GM18502 (cell line): ENCODE results near the gene MME.

Source experiments
- ATAC-seq: cut with Tn5 transposase; IDR thresholded peaks from one replicate; pipeline ENCODE4 v1.9.1; 2021; ENCODE audit warnings: mild to moderate bottlenecking; ENCODE audit not compliant: unreplicated experiment, poor library complexity

MME gene

GRCh38 chr3:155079746-155080487 lies at the start of gene MME:
Gene MME, plus strand, starts transcription at chr3:155080319. Its CDS starts 3,849 bp downstream, at chr3:155084168.
- no peak for ATAC-seq

- ATAC-seq, result no peak
Observed at GRCh38 chr3:155031186-155031585, 48.9 kb upstream of the MME start.

- ATAC-seq, result no peak
Observed at GRCh38 chr3:155032918-155033317, 47.2 kb upstream of the MME start.

- no peak for ATAC-seq
Observed at GRCh38 chr3:155034786-155035185, 45.3 kb upstream of the MME start.

- ATAC-seq, result no peak
Observed at GRCh38 chr3:155035553-155035952, 44.6 kb upstream of the MME start.

GRCh38 chr3:155037508-155038202 lies 42.5 kb upstream of the MME start:
- no peak for ATAC-seq

GRCh38 chr3:155038203-155038554 lies 41.9 kb upstream of the MME start:
- no peak for ATAC-seq

- no peak for ATAC-seq
Observed at GRCh38 chr3:155046935-155047334, 33.2 kb upstream of the MME start.

GRCh38 chr3:155047672-155048071 lies 32.4 kb upstream of the MME start:
- ATAC-seq, result no peak

- no peak for ATAC-seq
Observed at GRCh38 chr3:155049959-155050358, 30.2 kb upstream of the MME start.

- no peak for ATAC-seq
Observed at GRCh38 chr3:155052470-155052869, 27.6 kb upstream of the MME start.

- no peak for ATAC-seq
Observed at GRCh38 chr3:155053756-155054155, 26.4 kb upstream of the MME start.

GRCh38 chr3:155064920-155065319 lies 15.2 kb upstream of the MME start:
- ATAC-seq, result no peak

GRCh38 chr3:155065537-155065936 lies 14.6 kb upstream of the MME start:
- ATAC-seq, result no peak

- ATAC-seq, result no peak
Observed at GRCh38 chr3:155069729-155070128, 10.4 kb upstream of the MME start.

- ATAC-seq, result no peak
Observed at GRCh38 chr3:155070316-155070715, 9.8 kb upstream of the MME start.

- ATAC-seq, result no peak
Observed at GRCh38 chr3:155070932-155071387, 9.2 kb upstream of the MME start.

GRCh38 chr3:155075200-155075599 lies 4.9 kb upstream of the MME start:
- ATAC-seq, result no peak

GRCh38 chr3:155076888-155077287 lies 3.2 kb upstream of the MME start:
- no peak for ATAC-seq

- ATAC-seq, result no peak
Observed at GRCh38 chr3:155078711-155079467, 1.2 kb upstream of the MME start.

GRCh38 chr3:155079468-155079745 lies 712 bp upstream of the MME start:
- no peak for ATAC-seq
